HG02588 (cell line): ENCODE measurements around the gene MAP1LC3C.

Experiments
- ATAC-seq: cut with Tn5 transposase; IDR thresholded peaks from one replicate; pipeline ENCODE4 v1.9.1; 2021; ENCODE audit warnings: mild to moderate bottlenecking, moderate library complexity; ENCODE audit not compliant: unreplicated experiment

Gene MAP1LC3C

DNA sequence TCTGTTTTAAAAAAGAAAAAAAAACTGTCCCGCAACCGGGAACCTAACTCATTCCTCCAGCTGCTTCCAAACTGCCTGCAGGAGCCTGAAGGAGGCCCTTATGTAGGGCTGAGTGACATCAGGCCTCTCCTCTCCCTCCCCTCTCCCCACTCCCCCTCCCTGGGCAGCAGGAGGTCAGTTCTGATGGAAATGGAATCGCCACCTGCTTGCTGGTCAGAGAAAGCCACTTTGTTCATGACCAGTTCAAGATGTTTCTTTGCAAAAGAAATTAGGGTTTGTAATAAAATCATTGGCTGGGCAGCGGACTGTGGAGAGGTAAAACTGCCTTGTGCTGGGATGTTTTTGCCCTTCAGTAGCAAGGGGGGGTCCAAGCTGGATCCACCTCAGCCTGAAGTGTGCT lies at the start of gene MAP1LC3C:
Gene MAP1LC3C (minus strand): TSS at position 73 of the 400 bp plus-strand sequence. CDS start 90 bp downstream, outside the sequence.
- no peak for ATAC-seq

DNA sequence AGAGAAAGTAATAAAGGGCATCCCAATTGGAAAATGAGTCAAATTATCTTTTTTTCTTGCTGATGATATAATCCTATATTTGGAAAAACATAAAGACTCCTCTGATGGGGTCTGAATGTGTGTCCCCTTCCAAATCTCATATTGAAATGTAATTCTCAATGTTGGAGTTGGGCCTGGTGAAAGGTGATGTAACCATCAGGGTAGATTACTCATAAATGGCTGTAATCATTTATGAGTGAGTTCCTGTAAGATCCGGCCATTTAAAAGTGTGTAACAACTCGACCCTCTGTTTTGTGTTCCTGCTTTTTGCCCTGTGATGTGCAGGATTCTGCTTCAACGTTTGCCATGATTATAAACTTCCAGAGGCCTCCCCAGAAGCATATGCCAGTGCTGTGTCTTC lies 44.3 kb upstream of the MAP1LC3C start:
- no peak for ATAC-seq

- ATAC-seq = no peak
Observed at GRCh38 chr1:242034392-242034791, 35.5 kb upstream of the MAP1LC3C start.

DNA sequence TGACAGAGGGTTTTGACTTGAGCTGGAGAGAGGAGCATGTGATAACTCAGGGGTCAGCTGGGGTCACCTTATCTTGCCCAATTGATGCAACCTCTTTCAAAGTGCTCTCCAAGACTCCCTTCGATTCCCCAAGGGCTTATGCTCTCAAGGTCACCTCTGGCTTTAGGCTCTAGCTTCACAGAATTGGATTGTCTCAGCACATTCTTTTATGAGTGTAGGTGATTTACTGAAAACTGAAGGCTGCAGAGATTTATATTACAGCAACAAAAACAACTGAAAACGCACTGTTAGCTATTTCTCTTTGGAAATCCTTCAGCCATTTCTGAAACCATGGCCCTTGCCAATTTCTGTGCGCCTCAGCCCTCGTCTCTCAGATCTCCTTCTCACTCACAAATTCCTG lies 34.5 kb upstream of the MAP1LC3C start:
- no peak for ATAC-seq

DNA sequence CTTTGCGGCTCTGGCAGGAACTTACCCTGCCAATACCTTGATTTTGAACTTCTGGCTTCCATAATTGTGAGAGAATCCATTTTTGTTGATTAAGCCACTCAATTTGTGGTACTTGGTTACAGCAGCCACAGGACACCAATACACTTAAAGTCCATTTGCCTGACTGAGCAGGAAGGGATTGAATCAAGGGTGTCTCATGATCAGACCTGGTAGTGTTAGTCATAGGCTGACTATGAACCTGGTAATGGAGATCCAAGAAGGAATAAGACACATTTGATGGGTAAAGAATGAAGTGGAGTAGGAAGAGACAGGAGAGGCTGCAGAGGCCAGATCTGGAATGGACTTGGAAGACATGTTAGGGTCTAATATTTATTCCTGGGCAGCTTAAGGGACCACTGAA lies 31.2 kb upstream of the MAP1LC3C start:
- ATAC-seq = no peak

DNA sequence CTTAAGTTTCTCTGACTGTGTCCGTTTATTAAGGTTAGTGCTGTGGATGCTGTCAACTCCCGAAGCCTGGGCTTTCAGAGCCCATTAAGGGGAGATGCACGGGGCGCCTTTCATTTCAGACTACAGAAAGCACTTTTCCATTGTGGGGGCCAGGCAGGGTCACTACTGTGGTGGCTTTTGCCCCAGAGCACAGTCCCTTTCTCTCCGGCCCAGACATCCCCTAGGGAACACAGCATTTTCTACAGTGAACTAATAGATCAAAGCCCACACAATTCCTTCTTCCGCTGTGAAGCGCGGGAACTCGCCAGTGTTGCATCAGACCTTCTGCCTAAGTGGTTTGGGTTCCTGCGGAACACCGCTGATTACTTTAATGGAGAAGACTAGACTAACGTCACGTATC lies 26.8 kb upstream of the MAP1LC3C start:
- no peak for ATAC-seq

DNA sequence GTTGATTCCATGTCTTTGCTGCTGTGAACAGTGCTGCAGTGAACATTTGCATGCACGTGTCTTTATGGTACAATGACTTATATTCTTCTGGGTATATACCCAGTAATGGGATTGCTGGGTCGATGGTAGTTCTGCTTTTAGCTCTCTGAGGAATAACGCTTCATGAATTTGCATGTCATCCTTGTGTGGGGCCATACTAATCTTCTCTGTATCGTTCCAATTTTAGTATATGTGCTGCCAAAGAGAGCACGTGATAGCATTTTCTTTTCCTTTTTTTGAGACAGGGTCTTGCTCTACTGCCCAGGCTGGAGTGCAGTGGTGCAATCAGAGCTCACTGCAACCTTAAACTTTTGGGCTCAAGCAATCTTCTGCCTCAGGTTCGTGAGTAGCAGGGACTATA lies 24.9 kb upstream of the MAP1LC3C start:
- no peak for ATAC-seq

DNA sequence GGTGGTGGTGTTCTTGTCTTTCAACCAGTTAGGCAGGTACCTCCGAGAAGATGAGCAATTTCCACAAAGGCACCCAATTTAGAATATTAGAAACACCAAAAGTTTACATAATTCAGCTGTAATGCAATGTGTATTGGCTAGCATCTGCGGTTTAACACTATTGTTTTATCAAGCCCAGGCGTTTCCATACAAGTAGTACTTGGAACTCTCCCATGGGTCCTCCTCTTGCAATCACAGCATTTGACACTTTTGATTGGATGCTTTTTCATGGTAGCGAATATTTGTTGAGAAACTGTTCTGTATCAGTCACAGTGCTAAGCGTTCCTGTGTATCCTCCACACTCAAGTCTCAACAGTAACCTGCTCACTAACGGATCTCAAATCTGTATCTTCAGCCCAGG lies 20.1 kb upstream of the MAP1LC3C start:
- no peak for ATAC-seq

GRCh38 chr1:242017580-242018233 lies 18.8 kb upstream of the MAP1LC3C start:
- ATAC-seq = peak; percentile 67

GRCh38 chr1:242016479-242016878 lies 17.6 kb upstream of the MAP1LC3C start:
- no peak for ATAC-seq

GRCh38 chr1:242011894-242012660 lies 13.2 kb upstream of the MAP1LC3C start:
- no peak for ATAC-seq

DNA sequence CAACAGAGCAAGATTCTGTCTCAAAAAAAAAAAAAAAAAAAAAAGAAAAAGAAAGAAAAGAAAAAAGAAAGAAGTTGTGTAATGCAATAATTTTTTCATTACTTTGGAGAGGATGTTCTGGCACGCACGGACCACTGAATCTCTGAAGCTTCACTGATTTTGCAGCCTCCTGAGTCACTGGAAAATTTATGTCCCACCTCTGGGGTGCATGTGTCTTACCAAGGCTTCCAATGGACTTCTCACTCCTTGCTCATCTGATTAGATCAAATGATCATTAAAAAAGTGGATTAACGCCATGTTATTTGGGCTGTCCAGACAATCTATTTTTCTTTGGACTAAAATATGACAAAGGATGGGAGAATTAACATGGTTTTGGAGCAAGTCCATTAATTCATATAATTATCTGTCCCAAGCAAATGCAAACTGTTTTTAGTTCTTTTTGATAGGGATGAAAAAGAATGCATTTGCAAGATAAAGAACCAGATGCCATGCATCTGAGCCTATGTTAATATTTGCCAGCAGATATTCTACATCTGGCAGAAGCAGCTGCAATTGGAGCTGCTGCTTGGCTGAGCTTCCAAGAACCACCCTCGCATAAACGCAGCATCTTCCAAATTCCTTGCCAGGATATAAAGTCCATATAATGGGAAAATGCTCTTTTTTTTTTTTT lies 10.1 kb upstream of the MAP1LC3C start:
- no peak for ATAC-seq

- no peak for ATAC-seq
Observed at GRCh38 chr1:242006976-242007375, 8.1 kb upstream of the MAP1LC3C start.

DNA sequence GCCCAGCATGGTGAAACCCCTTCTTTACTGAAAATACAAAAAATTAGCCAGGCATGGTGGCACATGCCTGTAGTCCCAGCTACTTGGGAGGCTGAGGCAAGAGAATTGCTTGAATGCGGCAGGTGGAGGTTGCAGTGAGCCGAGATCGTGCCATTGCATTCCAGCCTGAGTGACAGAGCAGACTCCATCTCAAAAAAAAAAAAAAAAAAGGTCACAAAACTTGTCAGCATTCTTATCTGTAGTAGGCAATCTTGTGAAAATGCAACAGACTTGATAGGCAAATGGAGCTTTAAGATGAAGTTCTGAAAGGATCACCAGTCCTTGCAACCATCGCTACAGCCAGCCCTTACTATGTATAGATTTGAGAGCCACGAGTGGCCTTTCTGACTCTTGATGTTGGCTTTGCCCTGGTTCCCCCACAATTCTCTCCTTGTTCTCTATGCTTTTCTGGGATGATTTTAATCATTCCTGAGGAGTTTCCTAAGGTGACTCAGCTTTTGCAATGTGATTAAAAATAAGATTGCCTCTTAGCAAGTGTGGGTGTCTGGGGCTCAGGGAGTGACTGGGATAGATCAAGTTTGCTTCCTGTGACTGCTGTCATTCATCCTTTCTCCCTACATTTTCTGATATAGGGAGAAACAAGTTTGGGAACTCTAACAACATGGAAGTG lies 7.1 kb upstream of the MAP1LC3C start:
- no peak for ATAC-seq

DNA sequence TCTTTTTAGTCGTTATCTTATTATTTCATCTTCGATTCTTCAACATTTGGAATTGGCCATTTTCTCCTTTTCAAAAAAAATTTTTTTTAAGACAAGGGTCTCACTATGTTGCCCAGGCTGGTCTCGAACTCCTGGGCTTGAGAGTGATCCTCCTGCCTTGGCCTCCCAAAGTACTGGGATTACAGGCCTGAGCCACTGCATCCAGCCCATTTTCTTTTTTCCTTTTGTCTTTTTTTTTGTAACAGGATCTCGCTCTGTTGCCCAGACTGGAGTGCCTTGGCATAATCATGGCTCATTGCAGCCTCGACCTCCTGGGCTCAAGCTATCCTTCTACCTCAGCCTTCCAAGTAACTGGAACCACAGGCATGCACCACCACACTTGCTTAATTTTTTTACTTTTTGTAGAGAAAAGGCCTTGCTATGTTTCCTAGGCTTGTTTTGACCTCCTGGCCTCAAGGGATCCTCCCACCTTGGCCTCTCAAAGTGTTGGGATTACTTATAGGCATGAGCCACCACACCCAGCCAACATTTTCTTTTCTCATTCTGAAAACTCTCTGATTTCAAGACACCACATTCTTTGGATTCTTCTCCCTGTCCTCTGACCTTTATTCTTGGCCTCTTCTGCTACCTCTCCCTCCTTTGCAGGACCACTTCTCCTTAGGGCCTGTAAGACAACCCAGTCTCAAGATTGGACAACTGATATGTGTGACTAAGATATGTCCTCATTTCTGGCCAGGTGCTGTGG lies 6.0 kb upstream of the MAP1LC3C start:
- ATAC-seq = no peak

- no peak for ATAC-seq
Observed at GRCh38 chr1:242002510-242002909, 3.6 kb upstream of the MAP1LC3C start.

DNA sequence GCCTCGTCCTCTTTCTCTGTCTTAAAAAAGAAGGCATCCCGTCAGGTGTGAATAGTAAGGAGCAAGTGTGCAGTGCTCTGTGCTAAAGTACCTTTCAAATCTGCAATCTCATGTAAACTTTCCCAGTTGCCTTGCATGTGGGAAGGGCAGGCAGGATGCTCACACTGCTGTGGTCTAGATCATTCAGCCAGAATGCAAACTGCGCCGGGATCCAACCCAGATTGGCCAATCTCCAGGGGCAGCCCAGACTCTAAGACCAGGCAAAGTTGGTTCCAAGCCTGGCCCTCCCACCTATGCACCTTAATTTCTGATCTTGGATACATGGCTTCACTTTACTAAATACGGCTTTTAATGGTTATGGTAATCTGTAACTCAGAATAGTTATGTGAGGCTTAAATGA lies 3.2 kb upstream of the MAP1LC3C start:
- no peak for ATAC-seq

DNA sequence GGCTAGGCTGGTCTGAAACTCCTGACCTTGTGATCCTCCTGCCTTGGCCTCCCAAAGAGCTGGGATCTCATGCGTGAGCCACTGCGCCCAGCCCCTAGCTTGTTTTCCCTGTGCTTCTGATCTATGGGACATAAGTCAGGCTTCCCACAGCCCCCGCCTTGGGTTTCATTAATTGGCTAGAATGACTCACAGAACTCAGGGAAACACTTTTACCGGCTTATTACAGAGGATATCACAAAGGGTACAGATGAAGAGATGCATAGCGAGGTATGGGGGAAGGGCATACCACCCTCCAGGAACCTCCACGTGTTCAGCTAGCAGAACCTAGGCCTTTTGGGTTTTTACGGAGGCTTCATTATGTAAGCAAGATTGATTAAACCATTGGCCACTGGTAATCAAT lies 1.5 kb upstream of the MAP1LC3C start:
- no peak for ATAC-seq

GRCh38 chr1:241998412-241998921 lies 431 bp downstream of the MAP1LC3C start:
- ATAC-seq = no peak

DNA sequence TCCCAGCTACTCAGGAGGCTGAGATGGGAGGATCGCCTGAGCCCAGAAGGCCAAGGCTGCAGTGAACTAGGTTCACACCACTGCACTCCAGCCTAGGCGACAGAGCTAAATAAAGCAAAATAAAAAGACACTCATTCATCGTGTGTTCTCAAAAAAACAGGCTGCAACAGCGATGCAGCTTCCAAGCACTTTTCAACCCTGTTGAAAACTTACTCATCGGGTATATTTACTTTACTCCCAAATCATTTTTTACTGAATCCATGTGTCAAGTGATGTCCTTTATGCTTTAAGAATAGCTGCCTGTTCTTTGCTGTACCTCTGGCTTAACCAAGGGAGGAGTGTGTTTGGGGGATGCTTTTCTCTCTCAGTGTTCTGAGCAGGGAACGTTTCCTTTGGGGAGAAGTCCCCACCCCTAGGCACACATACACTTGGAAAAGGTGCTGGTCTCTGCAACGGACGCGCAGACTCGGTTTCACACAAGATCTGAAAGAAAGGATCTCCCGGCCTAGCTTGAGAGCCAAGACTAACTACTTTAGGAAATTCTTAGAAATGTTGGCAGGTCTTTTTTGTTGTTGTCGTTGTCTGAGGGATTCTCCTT lies 1.4 kb downstream of the MAP1LC3C start:
- no peak for ATAC-seq
